HL-60 (cell line): ENCODE data around the gene CREB5.

Experiments used
- DNase-seq, 2 experiments: peaks; one replicate each; pipeline ENCODE4 v3.0.0-alpha.2; 2010 to 2020; ENCODE audit warnings: low read depth in 1 of 2, low spot score in 1 of 2
- H3K27ac ChIP-seq: fragments of 250-450 bp; sonication (Bioruptor Pico); replicated peaks from 2 replicates; pipeline ENCODE4 v1.5.1; 2020; ENCODE audit warnings: mild to moderate bottlenecking, moderate library complexity
- H3K27me3 ChIP-seq: fragments of 250-450 bp; sonication (Bioruptor Pico); 2 replicates; pipeline ENCODE4 v1.5.1; 2021; ENCODE audit warnings: mild to moderate bottlenecking, moderate library complexity; ENCODE audit not compliant: insufficient read depth, poor library complexity, severe bottlenecking
- H3K4me3 ChIP-seq: replicated peaks from 2 replicates; pipeline ENCODE4 v1.5.1; 2011; ENCODE audit warnings: mild to moderate bottlenecking, control low read depth, low read length; ENCODE audit not compliant: insufficient read depth
- GABPA ChIP-seq: IDR thresholded peaks from 2 replicates; pipeline ENCODE4 v1.6.1; 2012; ENCODE audit warnings: low read depth
- POLR2AphosphoS5 ChIP-seq: IDR thresholded peaks from 2 replicates; pipeline ENCODE4 v1.6.1; 2012; ENCODE audit warnings: low read depth
- SPI1 ChIP-seq: IDR thresholded peaks from 2 replicates; pipeline ENCODE4 v1.6.1; 2012; ENCODE audit warnings: low read depth, mild to moderate bottlenecking, borderline replicate concordance
- TF ChIP-seq, protein P1 (sequence below): IDR thresholded peaks from 2 replicates; pipeline ENCODE4 v1.6.1; 2012; ENCODE audit warnings: low read depth; ENCODE audit not compliant: insufficient replicate concordance
- TF ChIP-seq, protein P2 (sequence below): IDR thresholded peaks from one replicate; pipeline ENCODE4 v1.5.1; 2011; ENCODE audit warnings: low read length, control low read depth, inconsistent platforms; ENCODE audit not compliant: insufficient read depth

Gene CREB5

DNA sequence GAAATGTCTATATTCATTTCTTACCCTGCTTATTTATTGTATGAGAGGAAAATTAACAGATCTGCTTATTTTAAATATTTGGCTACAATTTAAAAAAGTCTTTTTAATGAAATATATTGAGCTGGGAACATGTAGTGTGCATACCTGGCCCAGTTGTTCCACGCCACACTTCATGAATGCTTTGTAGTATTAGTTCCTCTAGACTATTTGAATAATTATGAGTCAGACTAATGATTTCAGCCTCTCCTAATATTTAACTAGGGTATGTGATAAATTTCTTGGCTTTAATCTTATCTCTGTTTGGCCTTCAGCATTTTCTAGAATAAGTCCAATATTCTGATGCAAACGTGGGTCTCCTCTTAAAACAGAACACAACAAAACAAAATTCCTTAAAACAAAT is 226.6 kb downstream of the CREB5 start:
- H3K27ac ChIP-seq: no peak overlapping the region
- DNase-seq: no peak
- H3K27me3 ChIP-seq: no peaks in the 10 kb centered on the region
- TF ChIP-seq GABPA (no peak), SPI1 (no peak)
- TF ChIP-seq, protein P1, sequence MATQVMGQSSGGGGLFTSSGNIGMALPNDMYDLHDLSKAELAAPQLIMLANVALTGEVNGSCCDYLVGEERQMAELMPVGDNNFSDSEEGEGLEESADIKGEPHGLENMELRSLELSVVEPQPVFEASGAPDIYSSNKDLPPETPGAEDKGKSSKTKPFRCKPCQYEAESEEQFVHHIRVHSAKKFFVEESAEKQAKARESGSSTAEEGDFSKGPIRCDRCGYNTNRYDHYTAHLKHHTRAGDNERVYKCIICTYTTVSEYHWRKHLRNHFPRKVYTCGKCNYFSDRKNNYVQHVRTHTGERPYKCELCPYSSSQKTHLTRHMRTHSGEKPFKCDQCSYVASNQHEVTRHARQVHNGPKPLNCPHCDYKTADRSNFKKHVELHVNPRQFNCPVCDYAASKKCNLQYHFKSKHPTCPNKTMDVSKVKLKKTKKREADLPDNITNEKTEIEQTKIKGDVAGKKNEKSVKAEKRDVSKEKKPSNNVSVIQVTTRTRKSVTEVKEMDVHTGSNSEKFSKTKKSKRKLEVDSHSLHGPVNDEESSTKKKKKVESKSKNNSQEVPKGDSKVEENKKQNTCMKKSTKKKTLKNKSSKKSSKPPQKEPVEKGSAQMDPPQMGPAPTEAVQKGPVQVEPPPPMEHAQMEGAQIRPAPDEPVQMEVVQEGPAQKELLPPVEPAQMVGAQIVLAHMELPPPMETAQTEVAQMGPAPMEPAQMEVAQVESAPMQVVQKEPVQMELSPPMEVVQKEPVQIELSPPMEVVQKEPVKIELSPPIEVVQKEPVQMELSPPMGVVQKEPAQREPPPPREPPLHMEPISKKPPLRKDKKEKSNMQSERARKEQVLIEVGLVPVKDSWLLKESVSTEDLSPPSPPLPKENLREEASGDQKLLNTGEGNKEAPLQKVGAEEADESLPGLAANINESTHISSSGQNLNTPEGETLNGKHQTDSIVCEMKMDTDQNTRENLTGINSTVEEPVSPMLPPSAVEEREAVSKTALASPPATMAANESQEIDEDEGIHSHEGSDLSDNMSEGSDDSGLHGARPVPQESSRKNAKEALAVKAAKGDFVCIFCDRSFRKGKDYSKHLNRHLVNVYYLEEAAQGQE: no peak
- TF ChIP-seq, protein P2, sequence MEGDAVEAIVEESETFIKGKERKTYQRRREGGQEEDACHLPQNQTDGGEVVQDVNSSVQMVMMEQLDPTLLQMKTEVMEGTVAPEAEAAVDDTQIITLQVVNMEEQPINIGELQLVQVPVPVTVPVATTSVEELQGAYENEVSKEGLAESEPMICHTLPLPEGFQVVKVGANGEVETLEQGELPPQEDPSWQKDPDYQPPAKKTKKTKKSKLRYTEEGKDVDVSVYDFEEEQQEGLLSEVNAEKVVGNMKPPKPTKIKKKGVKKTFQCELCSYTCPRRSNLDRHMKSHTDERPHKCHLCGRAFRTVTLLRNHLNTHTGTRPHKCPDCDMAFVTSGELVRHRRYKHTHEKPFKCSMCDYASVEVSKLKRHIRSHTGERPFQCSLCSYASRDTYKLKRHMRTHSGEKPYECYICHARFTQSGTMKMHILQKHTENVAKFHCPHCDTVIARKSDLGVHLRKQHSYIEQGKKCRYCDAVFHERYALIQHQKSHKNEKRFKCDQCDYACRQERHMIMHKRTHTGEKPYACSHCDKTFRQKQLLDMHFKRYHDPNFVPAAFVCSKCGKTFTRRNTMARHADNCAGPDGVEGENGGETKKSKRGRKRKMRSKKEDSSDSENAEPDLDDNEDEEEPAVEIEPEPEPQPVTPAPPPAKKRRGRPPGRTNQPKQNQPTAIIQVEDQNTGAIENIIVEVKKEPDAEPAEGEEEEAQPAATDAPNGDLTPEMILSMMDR: no peak
- no peak overlapping the region for H3K4me3 ChIP-seq

GRCh38 chr7:28640001-28640400 is 227.7 kb downstream of the CREB5 start:
- H3K27ac ChIP-seq: no peak overlapping the region
- no peak overlapping the region for H3K4me3 ChIP-seq
- no peak for DNase-seq
- H3K27me3 ChIP-seq: no peaks in the 10 kb centered on the region
- TF ChIP-seq, protein P2: no peak

- Histone ChIP-seq H3K4me3 (no peak overlapping the region), H3K27ac (no peak overlapping the region), H3K27me3 (no peaks in the 10 kb centered on the region)
- TF ChIP-seq, protein P2: no peak
- TF ChIP-seq GABPA (no peak), POLR2AphosphoS5 (no peak), SPI1 (no peak)
- TF ChIP-seq, protein P1: no peak
- no peak for DNase-seq
These were observed 229.6 kb downstream of the CREB5 start for GRCh38 chr7:28641752-28642545.

DNA sequence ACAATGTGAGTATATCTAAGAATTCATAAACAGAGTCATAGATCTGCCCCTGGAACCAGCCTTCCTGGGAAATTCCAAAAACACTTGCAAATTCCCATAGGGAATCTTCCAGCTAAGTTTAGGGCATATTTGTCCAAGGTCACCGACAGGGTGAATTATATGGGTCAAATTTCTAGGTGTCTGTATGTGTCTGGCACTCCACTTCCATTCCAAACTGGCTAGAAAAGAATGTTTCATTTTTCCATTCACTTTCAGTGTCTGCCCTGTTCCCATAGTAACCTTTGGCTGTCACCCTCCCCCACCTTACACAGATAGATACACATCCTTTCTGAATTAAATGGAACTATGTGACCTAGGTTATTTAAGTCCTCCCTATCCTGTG is 230.9 kb downstream of the CREB5 start:
- no peak overlapping the region for H3K27ac ChIP-seq
- TF ChIP-seq SPI1 (no peak), POLR2AphosphoS5 (no peak), GABPA (no peak)
- TF ChIP-seq, protein P2: no peak
- TF ChIP-seq, protein P1: no peak
- DNase-seq: no peak
- no peak overlapping the region for H3K4me3 ChIP-seq
- H3K27me3 ChIP-seq: no peaks in the 10 kb centered on the region
